ENCODE data around the gene CUL4A.

GRCh38 chr13:113202912-113203311 lies 6.5 kb upstream of the CUL4A start:
- TF ChIP-seq CTCF (conservative IDR thresholded peaks at IDR 0.05; ENCODE audit: low read length) (no peak), EZH2phosphoT487 (IDR thresholded peaks at IDR 0.05; ENCODE audit: borderline replicate concordance) (no peak)
